Measurements from ENCODE around the gene HSPA9.

HSPA9 gene

DNA sequence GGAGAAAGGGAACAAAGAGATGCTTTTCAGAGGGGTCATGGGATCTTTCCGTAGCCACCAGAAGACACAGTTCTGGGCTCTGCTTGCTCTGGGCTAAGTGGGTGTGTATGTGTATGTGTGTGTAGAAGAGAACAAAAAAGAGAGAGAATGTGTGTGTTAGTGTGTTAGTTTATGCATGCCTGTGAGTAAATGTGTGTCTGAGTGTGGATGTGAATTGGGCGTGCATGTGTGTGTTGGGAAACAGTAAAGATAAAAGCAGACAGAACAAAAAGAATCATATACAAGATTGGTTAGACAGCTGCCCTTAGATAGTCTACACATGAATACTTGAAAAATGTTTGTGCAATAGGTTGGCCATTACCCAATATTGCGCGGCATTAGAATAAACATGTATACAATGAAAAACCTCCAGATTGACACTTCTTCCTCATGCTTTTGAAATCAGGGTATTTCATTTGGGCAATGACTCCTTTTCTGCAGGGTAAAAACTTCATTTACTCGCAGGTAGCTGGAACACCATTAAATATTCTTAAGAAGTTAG lies 36.5 kb upstream of the HSPA9 start:
- TF ChIP-seq, protein P1, sequence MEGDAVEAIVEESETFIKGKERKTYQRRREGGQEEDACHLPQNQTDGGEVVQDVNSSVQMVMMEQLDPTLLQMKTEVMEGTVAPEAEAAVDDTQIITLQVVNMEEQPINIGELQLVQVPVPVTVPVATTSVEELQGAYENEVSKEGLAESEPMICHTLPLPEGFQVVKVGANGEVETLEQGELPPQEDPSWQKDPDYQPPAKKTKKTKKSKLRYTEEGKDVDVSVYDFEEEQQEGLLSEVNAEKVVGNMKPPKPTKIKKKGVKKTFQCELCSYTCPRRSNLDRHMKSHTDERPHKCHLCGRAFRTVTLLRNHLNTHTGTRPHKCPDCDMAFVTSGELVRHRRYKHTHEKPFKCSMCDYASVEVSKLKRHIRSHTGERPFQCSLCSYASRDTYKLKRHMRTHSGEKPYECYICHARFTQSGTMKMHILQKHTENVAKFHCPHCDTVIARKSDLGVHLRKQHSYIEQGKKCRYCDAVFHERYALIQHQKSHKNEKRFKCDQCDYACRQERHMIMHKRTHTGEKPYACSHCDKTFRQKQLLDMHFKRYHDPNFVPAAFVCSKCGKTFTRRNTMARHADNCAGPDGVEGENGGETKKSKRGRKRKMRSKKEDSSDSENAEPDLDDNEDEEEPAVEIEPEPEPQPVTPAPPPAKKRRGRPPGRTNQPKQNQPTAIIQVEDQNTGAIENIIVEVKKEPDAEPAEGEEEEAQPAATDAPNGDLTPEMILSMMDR (IDR thresholded peaks at IDR 0.05; ENCODE audit: borderline replicate concordance, control extremely low read depth, extremely low read depth, insufficient read depth, missing control alignments) = no peak
- in situ Hi-C loops (cut with MboI; ENCODE audit: low sequenced_read_pairs, unreplicated experiment) = no loop called here

DNA sequence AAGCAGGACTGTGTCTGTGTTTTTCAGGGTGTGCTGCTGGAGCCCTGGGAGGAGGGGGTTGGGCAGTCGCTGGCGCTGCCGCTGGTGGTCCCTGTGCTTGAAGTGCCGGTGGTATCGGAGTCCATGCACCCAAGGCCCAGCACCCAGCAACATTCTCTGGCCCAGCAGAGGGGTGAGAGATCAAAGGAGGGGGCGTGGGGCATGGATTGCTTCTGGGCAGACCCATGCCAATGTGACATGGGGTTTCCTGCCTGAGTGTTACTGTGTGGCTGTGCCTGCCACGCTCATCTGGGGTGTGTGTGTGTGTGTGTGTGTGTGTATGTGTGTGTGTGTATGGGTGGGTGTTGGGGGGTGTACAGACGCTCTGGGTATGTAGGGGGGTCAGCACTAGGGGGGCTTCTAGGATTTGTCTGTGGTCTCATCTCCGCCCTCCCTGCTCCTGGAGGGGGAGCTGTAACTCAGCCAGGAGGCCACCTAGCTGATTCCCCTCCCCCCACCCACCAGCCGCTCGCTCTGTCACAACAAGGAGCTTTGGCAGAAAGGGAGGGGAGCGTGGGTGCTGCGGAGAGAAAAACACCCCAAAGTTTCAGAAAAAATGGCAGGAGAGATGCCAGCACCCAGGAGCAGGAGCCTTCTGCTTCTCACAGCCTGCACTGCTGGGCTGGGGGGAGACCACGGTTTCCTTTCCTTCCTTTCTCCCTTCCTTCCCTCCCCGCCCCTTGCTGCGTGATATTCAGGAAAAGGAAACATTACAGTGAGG lies 35.9 kb upstream of the HSPA9 start:
- TF ChIP-seq, protein P1 (IDR thresholded peaks at IDR 0.05; ENCODE audit: borderline replicate concordance, control extremely low read depth, extremely low read depth, insufficient read depth, missing control alignments) = no peak
- in situ Hi-C loops (cut with MboI; ENCODE audit: low sequenced_read_pairs, unreplicated experiment) = no loop called here
- no peak for DNase-seq (ENCODE audit: low spot score)

More for the DNA sequence above, 36.5 kb upstream of the HSPA9 start:
- no peak for DNase-seq (ENCODE audit: low spot score)

DNA sequence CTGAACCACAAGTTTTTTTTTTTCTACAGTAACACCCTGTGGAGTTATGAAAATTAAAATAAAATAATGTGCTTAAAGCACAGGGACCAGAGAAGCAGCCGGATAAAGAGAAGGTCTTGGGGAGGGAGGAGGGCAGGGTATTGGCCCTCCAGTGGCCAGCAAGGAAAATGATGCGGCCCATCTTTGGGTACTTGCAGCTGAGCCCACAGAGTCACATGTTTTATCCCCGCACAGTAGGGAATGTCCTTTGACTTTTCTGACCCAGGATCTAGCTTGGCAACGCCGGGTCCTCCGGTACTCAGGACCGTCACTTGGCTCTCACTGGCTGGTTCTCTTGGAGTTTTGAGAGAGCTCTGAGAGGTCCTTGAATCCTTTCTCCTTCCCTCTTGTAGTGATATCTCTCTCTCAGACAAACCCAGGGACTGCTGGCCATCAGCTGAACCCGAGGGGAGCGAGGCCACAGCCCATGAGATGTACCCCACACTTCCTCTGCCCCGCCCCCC lies 35.3 kb upstream of the HSPA9 start:
- TF ChIP-seq, protein P1 (IDR thresholded peaks at IDR 0.05; ENCODE audit: borderline replicate concordance, control extremely low read depth, extremely low read depth, insufficient read depth, missing control alignments) = no peak
- DNase-seq (ENCODE audit: low spot score) = no peak
- in situ Hi-C loops (cut with MboI; ENCODE audit: low sequenced_read_pairs, unreplicated experiment) = no loop called here

DNA sequence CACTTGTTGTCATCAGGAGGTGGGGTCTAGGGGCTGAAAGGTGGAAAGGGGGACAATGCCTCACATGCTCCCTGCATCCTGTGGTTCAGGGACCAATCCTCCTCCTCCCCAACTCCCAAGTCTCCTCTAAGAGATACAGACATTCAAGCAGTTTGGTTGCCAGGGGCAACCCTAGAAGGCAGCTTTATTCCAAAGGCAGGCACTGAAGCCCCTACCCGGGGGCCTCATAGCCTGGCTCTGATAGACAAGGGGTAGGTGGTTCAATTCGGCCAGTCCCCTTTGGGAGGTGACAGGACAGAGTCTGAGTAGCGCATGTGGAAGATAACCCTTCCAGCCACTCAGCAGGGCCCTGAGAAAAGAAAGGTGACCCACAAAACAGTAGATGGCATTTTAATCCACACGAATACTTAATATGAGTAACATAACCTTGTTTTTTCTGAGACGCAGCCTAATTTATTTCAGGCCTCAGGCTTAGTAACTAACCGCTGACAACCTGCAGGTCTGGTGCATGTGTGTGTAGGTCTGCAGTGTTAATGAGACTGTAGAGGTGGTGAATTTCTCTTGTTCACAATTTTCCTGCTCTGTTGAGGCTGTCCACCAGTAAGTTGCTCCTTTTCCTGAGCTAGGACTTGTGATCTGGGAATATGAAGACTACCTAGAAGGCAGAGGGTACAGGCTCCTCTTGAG lies 31.3 kb upstream of the HSPA9 start:
- in situ Hi-C loops (cut with MboI; ENCODE audit: low sequenced_read_pairs, unreplicated experiment) = no loop called here
- TF ChIP-seq, protein P1 (IDR thresholded peaks at IDR 0.05; ENCODE audit: borderline replicate concordance, control extremely low read depth, extremely low read depth, insufficient read depth, missing control alignments) = no peak
- DNase-seq (ENCODE audit: low spot score) = no peak

DNA sequence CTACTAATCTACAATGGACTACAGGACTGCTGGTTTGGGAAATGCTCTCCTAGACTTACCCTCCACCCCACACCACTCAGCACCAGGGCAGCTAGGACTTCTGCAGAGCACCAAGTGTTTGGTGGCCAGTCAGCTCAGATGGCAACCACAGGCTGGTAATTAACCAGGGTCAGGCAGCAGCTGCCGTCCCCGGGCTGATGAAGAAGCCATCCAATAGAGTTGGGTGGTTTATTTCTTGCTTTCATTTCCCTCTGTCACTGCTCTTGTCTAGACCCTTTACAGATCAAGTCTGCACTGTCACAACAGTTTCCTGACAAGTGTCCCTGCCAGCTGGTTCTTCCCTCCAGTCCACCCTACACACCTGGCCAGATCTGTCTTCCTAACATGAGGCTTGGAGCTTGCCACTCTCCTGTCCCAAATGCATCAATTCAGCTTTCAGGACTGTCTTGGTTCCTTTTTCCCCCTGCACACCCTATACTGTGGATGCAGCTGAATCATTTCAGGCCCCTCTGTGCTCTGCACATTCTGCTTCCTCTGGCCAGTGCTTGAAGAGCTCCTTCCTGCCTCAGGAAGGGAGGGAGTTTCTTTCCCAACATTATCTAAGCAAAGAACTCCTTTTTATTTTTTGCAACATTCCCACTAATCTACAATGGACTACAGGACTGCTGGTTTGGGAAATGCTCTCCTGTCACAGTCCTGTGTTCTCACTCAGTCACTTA lies 30.2 kb upstream of the HSPA9 start:
- TF ChIP-seq, protein P1 (IDR thresholded peaks at IDR 0.05; ENCODE audit: borderline replicate concordance, control extremely low read depth, extremely low read depth, insufficient read depth, missing control alignments) = no peak
- in situ Hi-C loops (cut with MboI; ENCODE audit: low sequenced_read_pairs, unreplicated experiment) = no loop called here
- no peak for DNase-seq (ENCODE audit: low spot score)

DNA sequence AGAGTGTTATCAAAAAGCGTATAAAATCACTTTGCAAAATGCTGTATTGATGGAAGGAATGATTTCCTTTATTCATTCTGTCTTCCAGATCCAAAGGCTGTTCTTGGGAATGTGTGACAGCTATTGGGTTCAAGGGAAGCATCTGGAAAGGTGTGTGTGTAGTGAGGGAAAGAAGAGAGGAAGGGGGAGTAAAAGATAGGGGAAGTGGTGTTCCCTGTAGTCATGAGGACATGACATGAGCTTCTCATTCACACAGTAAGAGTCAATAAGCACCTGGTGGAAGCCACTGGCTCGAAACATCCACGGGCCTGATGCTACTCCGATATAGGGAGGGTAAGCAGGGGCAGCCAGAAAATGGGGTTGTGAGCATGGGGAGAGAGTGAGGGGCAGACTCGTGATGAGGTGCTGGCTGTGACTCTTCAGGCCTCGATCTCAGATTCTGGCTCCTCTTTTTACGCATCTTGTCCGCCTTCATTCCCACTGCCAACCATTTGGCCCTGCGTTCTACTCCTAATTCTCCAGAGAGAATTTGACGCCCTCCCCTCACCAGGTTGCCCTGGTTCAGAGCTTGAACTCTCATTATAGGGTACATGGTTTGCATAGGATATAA lies 29.1 kb upstream of the HSPA9 start:
- in situ Hi-C loops (cut with MboI; ENCODE audit: low sequenced_read_pairs, unreplicated experiment) = no loop called here
- DNase-seq (ENCODE audit: low spot score) = no peak
- TF ChIP-seq, protein P1 (IDR thresholded peaks at IDR 0.05; ENCODE audit: borderline replicate concordance, control extremely low read depth, extremely low read depth, insufficient read depth, missing control alignments) = no peak
